PC-3 (cell line): ENCODE results near the gene PTPRA. TPM values are rescaled to one million over a fixed set of nuclear protein-coding genes. Genes with fewer than 3 reads are reported as not detected.

ENCODE experiments used
- ATAC-seq: fragments of 200-7000 bp; cut with Tn5 transposase; 2 replicates; pipeline ENCODE4 v1.9.1; 2020; ENCODE audit warnings: mild to moderate bottlenecking, moderate library complexity
- BruUV-seq: library from RNA; stranded (reverse); fragments of 400-500 nt; replicated peaks from 2 replicates; lab custom pipeline; 2021; lab: Mats Ljungman, UMichigan
- CTCF ChIA-PET: fragments of 300-600 bp; sonication (Branson Sonifier 250); formaldehyde crosslinking; loops from one replicate; lab custom pipeline; 2022; ENCODE audit warnings: antibody characterized with exemption; lab: Charles Lee
- POLR2A ChIA-PET: fragments of 300-600 bp; sonication (Branson Sonifier 250); formaldehyde crosslinking; loops from one replicate; lab custom pipeline; 2022; ENCODE audit warnings: antibody characterized with exemption; ENCODE audit not compliant: unreplicated experiment; lab: Charles Lee
- DNase-seq: peaks from one replicate; pipeline ENCODE4 v3.0.0-alpha.2; 2015
- H2AFZ ChIP-seq: fragments of 300-600 bp; sonication (generic); 2 replicates; pipeline ENCODE4 v1.6.0; 2016; ENCODE audit warnings: antibody characterized with exemption, low read length
- H3F3A ChIP-seq: fragments of 300-600 bp; sonication (generic); one replicate; pipeline ENCODE4 v1.6.0; 2017; ENCODE audit warnings: antibody characterized with exemption, low read length, control low read depth, mild to moderate bottlenecking; ENCODE audit not compliant: unreplicated experiment
- H3K27ac ChIP-seq: fragments of 300-600 bp; sonication (generic); 2 replicates; pipeline ENCODE4 v1.5.1; 2016; ENCODE audit warnings: mild to moderate bottlenecking, low read length
- H3K27me3 ChIP-seq: fragments of 300-600 bp; sonication (generic); 2 replicates; pipeline ENCODE4 v1.6.1; 2016; ENCODE audit warnings: low read length, mixed read lengths
- H3K36me3 ChIP-seq: fragments of 300-600 bp; sonication (generic); 2 replicates; pipeline ENCODE4 v1.6.1; 2016; ENCODE audit warnings: low read depth, mixed run types, low read length, mixed read lengths
- H3K4me1 ChIP-seq: fragments of 300-600 bp; sonication (generic); 2 replicates; pipeline ENCODE4 v1.5.1; 2016; ENCODE audit warnings: low read length; ENCODE audit not compliant: insufficient read depth
- H3K4me2 ChIP-seq: fragments of 300-600 bp; sonication (generic); 2 replicates; pipeline ENCODE4 v1.6.0; 2016; ENCODE audit warnings: low read length
- H3K4me3 ChIP-seq: fragments of 300-600 bp; sonication (generic); 2 replicates; pipeline ENCODE4 v1.5.1; 2016; ENCODE audit warnings: mild to moderate bottlenecking, low read length, mixed read lengths
- H3K79me2 ChIP-seq: fragments of 300-600 bp; sonication (generic); 2 replicates; pipeline ENCODE4 v1.6.1; 2017; ENCODE audit warnings: low read length, mixed read lengths
- H3K9ac ChIP-seq: fragments of 300-600 bp; sonication (generic); 2 replicates; pipeline ENCODE4 v1.6.0; 2016; ENCODE audit warnings: mild to moderate bottlenecking, low read length
- H3K9me2 ChIP-seq: fragments of 300-600 bp; sonication (generic); replicated peaks from 2 replicates; pipeline ENCODE4 v1.6.1; 2016; ENCODE audit warnings: mixed run types, low read length, mixed read lengths
- H3K9me3 ChIP-seq: fragments of 300-600 bp; sonication (generic); 2 replicates; pipeline ENCODE4 v1.6.1; 2016; ENCODE audit warnings: low read length, mixed read lengths
- H4K20me1 ChIP-seq: fragments of 300-600 bp; sonication (generic); 2 replicates; pipeline ENCODE4 v1.6.1; 2016; ENCODE audit warnings: low read length, mixed read lengths
- EZH2 ChIP-seq: fragments of 300-600 bp; sonication (generic); IDR thresholded peaks from one replicate; pipeline ENCODE4 v1.6.1; 2017; ENCODE audit warnings: antibody characterized with exemption, mild to moderate bottlenecking, low read length; ENCODE audit not compliant: unreplicated experiment
- EZH2phosphoT487 ChIP-seq: fragments of 300-600 bp; sonication (generic); IDR thresholded peaks from 2 replicates; pipeline ENCODE4 v1.6.1; 2018; ENCODE audit warnings: mild to moderate bottlenecking, antibody characterized with exemption, low read length, borderline replicate concordance
- intact Hi-C: fragments of 100-400 bp; cut with micrococcal nuclease; formaldehyde crosslinking; loops from 2 replicates; pipeline ENCODE4 v1.9.0; 2023
- total RNA-seq: library from RNA; depleted of rRNA; stranded (reverse); fragments of >200 nt; gene quantifications from 2 replicates; pipeline ENCODE4 v1.2.3, GENCODE V29; 2014
- TF ChIP-seq, protein P1 (sequence below): fragments of 300-600 bp; sonication (generic); conservative IDR thresholded peaks from 2 replicates; pipeline ENCODE4 v1.5.1; 2017; ENCODE audit warnings: antibody characterized with exemption, low read depth, mild to moderate bottlenecking, low read length

Gene PTPRA
- total RNA-seq, 1 experiment from 2014 or later, result 35.0 TPM

DNA sequence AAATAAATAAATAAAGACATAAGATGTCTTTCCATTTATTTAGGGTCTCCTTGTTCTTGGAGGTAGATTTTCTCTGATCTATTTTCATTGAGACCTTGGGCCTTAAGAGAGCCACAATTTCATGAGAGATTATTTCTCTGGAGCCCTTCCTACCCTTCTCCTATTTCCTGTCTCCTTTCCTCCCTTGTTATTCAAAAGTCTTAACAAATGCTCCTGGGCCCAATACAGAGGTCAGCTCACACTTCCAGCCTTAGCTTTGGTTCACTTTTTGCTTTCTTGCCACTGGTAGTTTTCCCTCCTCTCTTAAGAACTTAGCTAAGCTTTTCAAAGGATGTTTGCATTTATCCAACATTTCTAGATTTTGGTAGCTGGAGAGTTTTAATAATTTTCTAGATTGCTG is 44.0 kb downstream of the PTPRA start:
- Histone ChIP-seq H2AFZ (no peak overlapping the region), H3K27me3 (no peaks in the 10 kb centered on the region), H3K9ac (no peak overlapping the region), H3K4me2 (no peak overlapping the region), H3K4me3 (no peak overlapping the region), H3K36me3 (no peaks in the 10 kb centered on the region), H3K27ac (no peak overlapping the region), H3F3A (no peaks in the 10 kb centered on the region), H3K4me1 (peaks cover 26% of the 10 kb centered on the region), H3K9me2 (no peaks in the 10 kb centered on the region), H3K9me3 (no peaks in the 10 kb centered on the region), H3K79me2 (peaks cover 39% of the 10 kb centered on the region), H4K20me1 (no peaks in the 10 kb centered on the region)
- CTCF ChIA-PET, result interaction anchor here (0.6 to 1.1 kb wide), 2 partner anchors 81 to 84 kb away, joined by 3 to 5 read pairs; no protein-coding TSS in a partner anchor
- DNase-seq, result no peak
- POLR2A ChIA-PET, result no interaction called here
- BruUV-seq, result no TSS peak
- intact Hi-C loops, result no loop called here
- TF ChIP-seq, protein P1, sequence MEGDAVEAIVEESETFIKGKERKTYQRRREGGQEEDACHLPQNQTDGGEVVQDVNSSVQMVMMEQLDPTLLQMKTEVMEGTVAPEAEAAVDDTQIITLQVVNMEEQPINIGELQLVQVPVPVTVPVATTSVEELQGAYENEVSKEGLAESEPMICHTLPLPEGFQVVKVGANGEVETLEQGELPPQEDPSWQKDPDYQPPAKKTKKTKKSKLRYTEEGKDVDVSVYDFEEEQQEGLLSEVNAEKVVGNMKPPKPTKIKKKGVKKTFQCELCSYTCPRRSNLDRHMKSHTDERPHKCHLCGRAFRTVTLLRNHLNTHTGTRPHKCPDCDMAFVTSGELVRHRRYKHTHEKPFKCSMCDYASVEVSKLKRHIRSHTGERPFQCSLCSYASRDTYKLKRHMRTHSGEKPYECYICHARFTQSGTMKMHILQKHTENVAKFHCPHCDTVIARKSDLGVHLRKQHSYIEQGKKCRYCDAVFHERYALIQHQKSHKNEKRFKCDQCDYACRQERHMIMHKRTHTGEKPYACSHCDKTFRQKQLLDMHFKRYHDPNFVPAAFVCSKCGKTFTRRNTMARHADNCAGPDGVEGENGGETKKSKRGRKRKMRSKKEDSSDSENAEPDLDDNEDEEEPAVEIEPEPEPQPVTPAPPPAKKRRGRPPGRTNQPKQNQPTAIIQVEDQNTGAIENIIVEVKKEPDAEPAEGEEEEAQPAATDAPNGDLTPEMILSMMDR, result no peak
- TF ChIP-seq EZH2 (no peak), EZH2phosphoT487 (no peak)
- ATAC-seq, result no peak

DNA sequence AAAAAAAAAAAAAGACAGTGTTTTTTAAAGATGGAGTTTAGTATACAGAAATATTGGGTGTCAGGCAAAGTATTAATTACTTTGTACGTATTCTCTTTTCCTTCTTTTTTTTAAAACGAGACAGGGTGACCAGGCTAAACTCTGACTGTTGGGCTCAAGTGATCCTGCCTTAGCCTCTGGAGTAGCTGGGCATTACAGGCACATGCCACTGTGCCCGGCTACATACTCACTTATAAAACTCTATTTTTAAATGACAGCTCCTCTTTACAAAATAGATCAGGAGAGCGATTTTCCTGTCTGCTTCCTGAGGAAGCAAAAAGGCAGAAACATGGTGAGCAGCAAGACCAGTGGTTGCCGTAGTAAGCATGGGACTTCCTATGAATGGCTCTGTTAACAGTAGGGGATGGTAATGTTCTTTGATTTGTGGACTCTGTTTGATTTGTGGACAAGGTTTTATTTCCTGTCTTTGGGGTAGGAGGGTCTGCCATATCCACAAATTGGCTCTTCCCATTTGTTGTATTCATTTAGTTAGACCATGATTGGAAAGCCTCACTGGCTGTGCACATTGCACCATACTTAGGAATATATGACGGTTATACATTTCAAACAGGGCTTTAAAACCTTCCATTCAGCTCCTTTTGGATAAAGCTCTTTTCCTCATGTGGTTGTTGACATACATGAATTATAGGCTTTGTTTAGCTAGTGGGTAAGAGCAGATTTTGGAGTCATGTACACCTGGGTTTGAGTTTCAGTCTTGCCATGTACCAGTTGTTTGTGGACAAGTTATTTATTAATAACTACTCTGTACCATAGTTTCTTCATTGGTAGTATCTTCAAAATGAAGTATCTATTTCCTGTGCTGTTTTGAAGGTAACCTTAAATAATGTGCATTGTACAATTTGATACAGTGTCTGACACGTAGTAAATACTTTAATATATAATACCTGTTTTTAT is 45.1 kb downstream of the PTPRA start:
- H3K79me2 ChIP-seq, result peaks cover 39% of the 10 kb centered on the region
- ChIA-PET CTCF (interaction anchor here (1.1 kb wide), 1 partner anchor 83 kb away, joined by 3 read pairs; no protein-coding TSS in a partner anchor), POLR2A (no interaction called here)
- no peak overlapping the region for H3K27ac ChIP-seq
- no TSS peak for BruUV-seq
- H3K36me3 ChIP-seq, result no peaks in the 10 kb centered on the region
- H3K4me1 ChIP-seq, result peaks cover 26% of the 10 kb centered on the region
- H3K4me2 ChIP-seq, result no peak overlapping the region
- no peak for ATAC-seq
- TF ChIP-seq, protein P1, result no peak
- TF ChIP-seq EZH2phosphoT487 (no peak), EZH2 (no peak)
- no peaks in the 10 kb centered on the region for H3K27me3 ChIP-seq
- no peak overlapping the region for H2AFZ ChIP-seq
- no peaks in the 10 kb centered on the region for H4K20me1 ChIP-seq
- no peak overlapping the region for H3K9ac ChIP-seq
- H3K9me2 ChIP-seq, result no peaks in the 10 kb centered on the region
- no peak for DNase-seq
- intact Hi-C loops, result no loop called here
- no peaks in the 10 kb centered on the region for H3F3A ChIP-seq
- no peaks in the 10 kb centered on the region for H3K9me3 ChIP-seq
- no peak overlapping the region for H3K4me3 ChIP-seq
